GM19395 (cell line): Measurements from ENCODE around the gene TMEM248.
"Not testable (repeated sequence)": the region's sequence is repeated elsewhere in the genome, so short reads cannot be mapped to it uniquely, and the experiment has no call there.

Source experiments
- ATAC-seq: cut with Tn5 transposase; IDR thresholded peaks from one replicate; pipeline ENCODE4 v1.9.1; 2021; ENCODE audit warnings: mild to moderate bottlenecking, moderate library complexity; ENCODE audit not compliant: unreplicated experiment

Gene TMEM248

GRCh38 chr7:66995050-66995776, 74.2 kb downstream of the TMEM248 start, which contains the start of gene SBDS:
Gene SBDS, minus strand, starts transcription at chr7:66995586. Its CDS starts 169 bp downstream, at chr7:66995417.
- ATAC-seq, result peak; percentile 64

GRCh38 chr7:66996444-66997191, 75.6 kb downstream of the TMEM248 start, which contains the start of gene TYW1:
Gene TYW1, plus strand, starts transcription at chr7:66996833. Its CDS starts 146 bp downstream, at chr7:66996979.
- peak; percentile 90 for ATAC-seq

- not testable (repeated sequence) for ATAC-seq
Measured at GRCh38 chr7:67000601-67001258, 79.7 kb downstream of the TMEM248 start.

- ATAC-seq, result not testable (repeated sequence)
Measured at GRCh38 chr7:67004145-67004544, 83.1 kb downstream of the TMEM248 start.

- no peak for ATAC-seq
Measured at GRCh38 chr7:67006965-67007364, 85.9 kb downstream of the TMEM248 start.
